Mesodermal cell (in vitro differentiated cells): ENCODE measurements around the gene MEIKIN.
"Not testable (repeated sequence)": the region's sequence is repeated elsewhere in the genome, so short reads cannot be mapped to it uniquely, and the experiment has no call there.

ENCODE experiments used
- H3K27ac ChIP-seq: 2 replicates; pipeline ENCODE4 v1.7.0; 2013; ENCODE audit warnings: mild to moderate bottlenecking, low read depth, low read length, moderate library complexity; ENCODE audit not compliant: severe bottlenecking
- H3K36me3 ChIP-seq: 2 replicates; pipeline ENCODE4 v1.7.1; 2013; ENCODE audit warnings: mild to moderate bottlenecking, low read length, moderate library complexity; ENCODE audit not compliant: control insufficient read depth, insufficient read depth
- H3K4me1 ChIP-seq: one replicate; pipeline ENCODE4 v1.7.1; 2013; ENCODE audit warnings: mild to moderate bottlenecking, low read length; ENCODE audit not compliant: insufficient read depth, control insufficient read depth, poor library complexity, severe bottlenecking
- H3K4me3 ChIP-seq: 2 replicates; pipeline ENCODE4 v1.7.0; 2013; ENCODE audit warnings: low read length, control low read depth, mild to moderate bottlenecking; ENCODE audit not compliant: insufficient read depth, poor library complexity, severe bottlenecking; ENCODE audit errors: extremely low read depth
- H3K9me3 ChIP-seq: 2 replicates; pipeline ENCODE4 v1.7.1; 2013; ENCODE audit warnings: mild to moderate bottlenecking, low read length, moderate library complexity; ENCODE audit not compliant: control insufficient read depth
- WGBS, 2 experiments: methylation state at CpG; one replicate each; pipeline ENCODE4 v1.1.5; 2013; ENCODE audit warnings: missing lambda C conversion rate in 2 of 2; ENCODE audit not compliant: insufficient coverage in 2 of 2; 5-methylcytosine and 5-hydroxymethylcytosine counted together

MEIKIN gene

DNA sequence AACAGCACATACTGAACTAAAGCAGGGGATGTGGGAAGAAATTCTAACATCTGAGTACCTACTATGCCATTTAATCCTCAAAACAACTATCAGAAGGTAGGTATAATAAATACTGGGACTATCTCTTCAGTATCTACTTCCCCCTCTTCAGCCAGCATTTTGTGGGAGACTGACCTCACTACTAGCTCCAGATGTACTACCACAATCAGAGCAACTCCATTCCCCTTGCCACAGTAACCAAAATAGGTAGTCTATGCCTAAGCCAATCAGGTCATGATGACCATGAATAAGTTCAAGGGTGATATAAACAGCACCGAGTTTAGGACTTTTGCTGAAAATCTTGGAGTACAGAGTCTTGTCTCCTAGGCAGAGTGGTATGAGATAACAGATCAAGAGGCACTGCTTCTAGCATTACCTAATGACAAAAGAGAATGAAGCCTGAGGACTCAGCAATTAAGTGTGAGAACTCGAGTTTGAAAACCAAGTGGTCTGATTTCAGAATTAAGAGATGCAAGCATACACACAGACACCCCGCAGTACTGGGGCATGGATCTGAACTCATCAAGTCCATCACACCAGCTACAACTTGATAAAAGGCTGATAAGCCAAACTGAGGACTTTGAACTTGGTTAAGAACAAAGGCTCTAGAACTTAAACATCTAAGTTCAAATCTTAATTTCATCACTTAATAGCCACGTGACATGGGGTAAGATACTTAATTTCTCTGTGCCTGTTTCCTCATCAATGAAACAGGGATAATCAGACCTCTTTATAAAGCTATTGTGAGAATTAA lies 158.4 kb downstream of the MEIKIN start:
- H3K27ac ChIP-seq, result no peak overlapping the region
- H3K9me3 ChIP-seq, result no peaks in the 10 kb centered on the region
- H3K36me3 ChIP-seq, result peaks cover 8% of the 10 kb centered on the region
- 90 to 100% methylated on average over 1 to 3 of the region's 4 CpGs for WGBS, 2 experiments
- H3K4me1 ChIP-seq, result no peaks in the 10 kb centered on the region
- no peak overlapping the region for H3K4me3 ChIP-seq

DNA sequence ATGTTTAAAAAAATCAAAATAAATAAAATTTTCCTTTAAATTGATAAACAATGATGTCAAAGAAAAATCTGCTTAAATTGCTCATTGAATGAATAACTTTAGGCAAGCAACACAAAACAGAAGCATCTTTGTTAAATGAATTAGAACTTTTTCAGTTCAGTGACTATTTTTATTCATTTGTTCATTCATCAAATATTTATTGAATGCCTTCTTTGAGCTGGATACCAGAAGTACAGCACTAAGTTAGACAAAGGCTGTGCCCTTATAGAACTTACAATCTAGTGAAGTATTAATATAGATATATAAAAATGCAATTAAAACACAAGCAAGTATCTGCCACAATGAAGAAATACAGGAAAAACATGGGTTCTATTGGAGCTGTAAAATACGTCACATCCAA lies 159.4 kb downstream of the MEIKIN start:
- no peak overlapping the region for H3K4me3 ChIP-seq
- 100% methylated on average over 1 of the region's 1 CpG; no CpG with 5 or more reads in 1 of the 2 experiments for WGBS, 2 experiments
- H3K27ac ChIP-seq, result no peak overlapping the region
- H3K36me3 ChIP-seq, result peaks cover 12% of the 10 kb centered on the region
- no peaks in the 10 kb centered on the region for H3K9me3 ChIP-seq
- H3K4me1 ChIP-seq, result no peaks in the 10 kb centered on the region

DNA sequence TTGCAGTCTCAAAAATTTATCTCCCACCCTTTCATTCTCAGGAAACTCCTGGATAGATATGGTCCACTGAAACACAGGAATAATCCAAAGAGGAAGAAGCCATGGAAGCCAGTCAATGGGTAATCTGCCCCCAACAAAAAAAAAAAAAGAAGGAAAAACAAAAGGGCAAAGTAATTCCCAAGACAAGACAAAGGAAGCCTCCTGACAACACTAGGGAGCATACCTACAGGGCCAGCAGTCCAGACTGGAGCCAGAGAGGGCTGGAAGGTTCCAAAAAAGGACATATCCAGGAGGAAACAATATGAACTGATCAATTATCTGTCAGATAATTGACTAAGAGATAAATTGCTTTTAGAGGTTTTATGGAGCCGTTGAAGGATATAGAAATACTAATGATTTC lies 161.6 kb downstream of the MEIKIN start:
- Histone ChIP-seq H3K9me3 (no peaks in the 10 kb centered on the region), H3K27ac (no peak overlapping the region), H3K4me3 (no peak overlapping the region), H3K4me1 (no peaks in the 10 kb centered on the region), H3K36me3 (peaks cover 12% of the 10 kb centered on the region)
- no CpG with 5 or more reads among the region's 1 CpG for WGBS, 2 experiments

DNA sequence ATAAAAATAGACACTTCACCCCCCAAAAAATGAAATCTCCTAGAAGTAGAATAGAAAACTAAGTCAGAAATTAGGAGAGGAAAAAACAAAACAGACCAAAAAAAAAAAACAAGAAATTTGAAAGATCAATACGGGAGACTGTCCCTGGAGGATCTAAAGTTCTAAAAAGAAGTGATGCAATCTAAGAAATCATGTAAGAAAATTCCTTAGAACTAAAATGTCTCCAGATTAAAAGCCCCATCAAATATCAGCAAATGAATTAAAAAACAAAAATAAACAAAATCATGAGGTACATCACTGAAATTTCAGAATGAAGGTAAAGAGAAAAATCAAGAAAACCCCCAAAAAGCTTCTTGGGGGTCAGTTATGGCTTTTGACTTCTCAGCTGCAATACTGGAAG lies 162.1 kb downstream of the MEIKIN start:
- H3K4me1 ChIP-seq, result no peaks in the 10 kb centered on the region
- H3K27ac ChIP-seq, result no peak overlapping the region
- H3K36me3 ChIP-seq, result peaks cover 12% of the 10 kb centered on the region
- WGBS, 2 experiments, result no CpG with 5 or more reads among the region's 1 CpG
- no peaks in the 10 kb centered on the region for H3K9me3 ChIP-seq
- H3K4me3 ChIP-seq, result no peak overlapping the region

DNA sequence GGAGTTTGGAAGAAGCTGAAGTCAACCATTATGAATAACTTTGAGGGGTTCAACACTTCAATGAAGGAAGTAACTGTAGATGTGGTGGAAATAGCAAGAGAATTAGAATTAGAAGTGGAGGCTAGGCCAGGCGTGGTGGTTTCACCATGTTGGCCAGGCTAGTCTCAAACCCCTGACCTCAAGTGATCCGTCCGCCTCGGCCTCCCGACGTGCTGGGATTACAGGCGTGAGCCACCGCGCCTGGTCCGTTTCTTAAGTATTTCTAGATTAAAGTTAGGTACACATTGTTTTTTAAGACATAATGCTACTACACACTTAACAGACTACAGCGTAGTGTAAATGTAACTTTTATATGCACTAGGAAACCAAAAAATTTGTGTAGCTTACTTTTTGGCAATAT lies 162.7 kb downstream of the MEIKIN start:
- peaks cover 12% of the 10 kb centered on the region for H3K36me3 ChIP-seq

DNA sequence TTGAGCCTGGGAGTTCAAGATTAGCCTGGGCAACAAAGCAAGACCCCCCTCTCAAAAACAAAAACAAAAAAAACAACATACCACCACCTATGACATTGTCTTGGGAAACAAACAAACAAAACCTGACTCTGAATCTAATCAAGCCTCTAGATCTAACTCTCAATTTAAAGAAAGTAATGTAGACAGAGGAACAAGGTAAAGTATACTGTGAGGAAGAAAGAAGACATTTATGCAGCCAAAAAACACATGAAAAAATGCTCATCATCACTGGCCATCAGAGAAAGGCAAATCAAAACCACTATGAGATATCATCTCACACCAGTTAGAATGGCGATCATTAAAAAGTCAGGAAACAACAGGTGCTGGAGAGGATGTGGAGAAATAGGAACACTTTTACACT lies 167.3 kb downstream of the MEIKIN start:
- H3K36me3 ChIP-seq, result peaks cover 12% of the 10 kb centered on the region
- not testable (repeated sequence) for H3K4me1 ChIP-seq, H3K9me3 ChIP-seq, H3K27ac ChIP-seq, H3K4me3 ChIP-seq
- no CpG with 5 or more reads among the region's 1 CpG for WGBS, 2 experiments

More for the DNA sequence above, 162.7 kb downstream of the MEIKIN start:
- no peaks in the 10 kb centered on the region for H3K9me3 ChIP-seq
- H3K27ac ChIP-seq, result no peak overlapping the region
- no peak overlapping the region for H3K4me3 ChIP-seq
- WGBS, 2 experiments, result 86 to 100% methylated on average over 1 of the region's 11 CpGs
- H3K4me1 ChIP-seq, result no peaks in the 10 kb centered on the region

DNA sequence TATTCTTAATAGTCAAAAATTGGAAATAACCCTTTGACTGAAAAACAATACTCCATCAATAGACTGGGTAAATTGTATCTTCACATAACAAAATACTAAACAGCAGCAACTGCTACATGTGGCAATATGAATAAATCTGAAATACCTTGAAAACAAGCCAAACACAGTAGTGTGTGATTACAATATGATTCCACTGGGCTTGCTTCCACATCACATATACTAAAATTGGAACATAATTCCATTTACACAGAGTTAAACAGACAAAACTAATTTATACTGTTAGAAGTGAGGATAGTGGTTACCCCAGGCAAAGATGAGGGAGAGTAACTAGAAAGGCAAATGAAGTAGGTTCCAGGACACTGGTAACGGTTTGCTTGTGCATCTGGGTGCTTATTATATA lies 169.0 kb downstream of the MEIKIN start:
- Histone ChIP-seq H3K27ac (no peak overlapping the region), H3K4me3 (no peak overlapping the region), H3K36me3 (no peaks in the 10 kb centered on the region), H3K4me1 (peaks cover 6% of the 10 kb centered on the region), H3K9me3 (no peaks in the 10 kb centered on the region)
- no CpG with 5 or more reads among the region's 1 CpG for WGBS, 2 experiments

DNA sequence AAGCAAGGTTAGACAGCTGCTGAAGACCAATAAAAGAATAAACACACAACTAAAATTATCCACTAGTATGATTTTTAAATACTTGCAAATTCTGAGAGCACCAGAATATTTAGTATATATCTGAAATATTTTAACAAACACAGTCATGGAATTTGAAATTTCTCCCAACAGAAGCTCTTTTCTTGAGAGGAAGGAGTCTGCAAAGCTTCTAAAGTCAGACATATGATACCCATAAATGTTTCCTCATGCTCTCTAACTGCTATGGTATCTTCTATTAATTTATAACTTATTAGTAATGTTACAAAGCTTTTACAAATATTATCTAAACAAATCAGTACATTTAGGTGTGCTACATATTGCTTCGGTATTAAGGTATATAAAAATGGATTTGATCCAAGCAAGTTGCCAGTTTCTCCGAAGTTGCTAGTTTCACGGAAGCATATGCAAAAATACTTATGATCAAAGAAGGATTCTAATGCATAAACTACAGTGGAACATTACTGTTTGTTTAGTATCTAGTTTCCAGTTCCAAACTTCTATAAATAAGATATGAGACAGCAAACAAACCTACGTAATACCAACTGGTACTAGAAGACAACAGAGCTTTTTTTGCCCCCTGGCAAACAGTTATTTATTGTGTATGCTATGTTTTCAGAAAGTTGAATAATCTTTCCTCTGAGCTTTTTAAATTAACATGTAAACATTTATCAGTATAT lies 170.7 kb downstream of the MEIKIN start:
- no peak overlapping the region for H3K4me3 ChIP-seq
- WGBS, 2 experiments, result 100% methylated on average over 2 of the region's 4 CpGs; no CpG with 5 or more reads in 1 of the 2 experiments
- H3K4me1 ChIP-seq, result peaks cover 6% of the 10 kb centered on the region
- no peaks in the 10 kb centered on the region for H3K9me3 ChIP-seq
- no peak overlapping the region for H3K27ac ChIP-seq
- H3K36me3 ChIP-seq, result no peaks in the 10 kb centered on the region

DNA sequence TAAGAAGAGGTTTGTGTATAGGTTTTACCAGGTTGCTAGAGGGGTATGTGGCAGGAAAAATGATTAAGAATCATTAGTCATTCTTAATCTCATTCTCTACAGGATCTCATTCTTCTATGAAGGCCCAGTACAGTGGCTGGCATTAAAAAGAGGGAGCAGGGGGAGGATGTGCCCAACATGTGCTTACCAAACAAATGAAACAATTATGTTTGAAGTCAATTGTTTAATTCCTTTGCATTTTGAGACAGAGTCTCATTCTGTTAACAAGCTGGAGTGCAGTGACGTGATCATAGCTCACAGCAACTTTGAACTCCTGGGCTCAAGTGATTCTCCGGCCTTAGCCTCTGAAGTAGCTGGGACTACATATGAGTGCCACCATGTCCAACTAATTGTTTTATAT lies 171.7 kb downstream of the MEIKIN start:
- Histone ChIP-seq H3K9me3 (no peaks in the 10 kb centered on the region), H3K27ac (no peak overlapping the region), H3K4me3 (no peak overlapping the region), H3K36me3 (no peaks in the 10 kb centered on the region), H3K4me1 (peaks cover 6% of the 10 kb centered on the region)
- WGBS, 2 experiments, result 97 to 100% methylated on average over 2 of the region's 2 CpGs

DNA sequence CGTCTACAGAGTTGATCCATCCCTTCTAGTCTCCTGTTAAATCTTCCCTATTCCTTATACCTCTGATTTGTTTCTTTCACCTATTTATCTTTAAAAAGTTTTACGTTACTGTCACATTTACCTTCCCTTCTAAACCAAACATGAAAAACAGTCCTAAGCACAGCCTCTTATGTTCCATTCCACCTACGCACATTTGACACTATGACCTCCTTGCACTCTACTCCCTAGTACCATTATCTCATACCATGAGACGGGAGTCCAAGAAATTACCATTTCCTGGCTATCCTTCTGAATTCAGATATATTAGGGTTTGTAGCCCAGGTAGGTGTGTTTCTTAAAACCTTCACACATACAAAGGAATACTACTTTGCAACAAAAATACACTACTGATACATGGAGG lies 173.8 kb downstream of the MEIKIN start:
- no peaks in the 10 kb centered on the region for H3K36me3 ChIP-seq
- no peak overlapping the region for H3K4me3 ChIP-seq
- H3K9me3 ChIP-seq, result no peaks in the 10 kb centered on the region
- 97 to 100% methylated on average over 2 to 3 of the region's 4 CpGs for WGBS, 2 experiments
- H3K27ac ChIP-seq, result no peak overlapping the region
- H3K4me1 ChIP-seq, result peaks cover 6% of the 10 kb centered on the region

DNA sequence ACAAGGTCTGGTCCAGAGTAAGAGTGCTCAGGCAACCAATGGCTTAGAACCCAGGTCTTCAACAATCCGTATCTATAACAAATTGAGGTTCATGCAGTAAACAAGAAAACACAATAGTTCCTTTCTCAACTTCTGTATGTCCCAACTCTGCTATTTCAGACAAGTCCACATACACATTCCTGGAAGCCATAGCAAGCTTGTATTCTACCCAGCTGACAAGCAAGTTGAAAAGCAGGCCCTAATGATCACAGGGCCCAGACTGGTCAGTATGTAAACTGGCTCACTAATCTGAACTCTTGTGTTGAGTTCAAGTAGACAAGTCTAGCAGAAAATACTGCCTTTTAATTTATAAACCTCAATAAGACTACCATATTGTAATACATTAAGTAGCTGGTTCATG lies 175.5 kb downstream of the MEIKIN start:
- WGBS, 2 experiments, result 100% methylated on average over 1 of the region's 1 CpG
- Histone ChIP-seq H3K4me3 (no peak overlapping the region), H3K27ac (peak overlapping the region; percentile 42), H3K4me1 (peaks cover 6% of the 10 kb centered on the region), H3K9me3 (no peaks in the 10 kb centered on the region), H3K36me3 (peaks cover 1% of the 10 kb centered on the region)
